HepG2 (cell line): ENCODE results near the gene SIVA1. TPM values are rescaled to one million over a fixed set of nuclear protein-coding genes. Genes with fewer than 3 reads are reported as not detected.

Experiments used
- ERF ChIP-seq: IDR thresholded peaks from 2 replicates; pipeline ENCODE4 v1.6.1; 2018; ENCODE audit warnings: missing biosample characterization, missing genetic modification reagents
- GATA4 ChIP-seq: sonication (generic); IDR thresholded peaks from 2 replicates; pipeline ENCODE4 v1.6.1; 2016; ENCODE audit warnings: antibody characterized with exemption, low read depth, borderline replicate concordance
- GZF1 ChIP-seq: sonication (generic); formaldehyde crosslinking; IDR thresholded peaks from 2 replicates; pipeline ENCODE4 v1.5.1; 2020; ENCODE audit warnings: mild to moderate bottlenecking, missing genetic modification reagents
- HNRNPK ChIP-seq: fragments of 200-400 bp; formaldehyde crosslinking; IDR thresholded peaks from 2 replicates; pipeline ENCODE4 v1.6.1; 2018; ENCODE audit warnings: low read length, low read depth, moderate library complexity, mild to moderate bottlenecking; ENCODE audit not compliant: poor library complexity, severe bottlenecking
- KDM3A ChIP-seq: IDR thresholded peaks from 2 replicates; pipeline ENCODE4 v1.6.1; 2018; ENCODE audit warnings: low read depth, missing compliant biosample characterization
- KLF13 ChIP-seq: sonication (generic); formaldehyde crosslinking; IDR thresholded peaks from 2 replicates; pipeline ENCODE4 v1.4.0; 2020; ENCODE audit warnings: mild to moderate bottlenecking, missing genetic modification reagents
- MAFG ChIP-seq: sonication (generic); formaldehyde crosslinking; IDR thresholded peaks from 2 replicates; pipeline ENCODE4 v1.5.1; 2020; ENCODE audit warnings: mild to moderate bottlenecking, missing genetic modification reagents
- MEIS1 ChIP-seq: sonication (generic); formaldehyde crosslinking; IDR thresholded peaks from 2 replicates; pipeline ENCODE4 v1.9.0; 2021; ENCODE audit warnings: mild to moderate bottlenecking, missing genetic modification reagents, moderate library complexity, borderline replicate concordance
- NFIB ChIP-seq: sonication (generic); formaldehyde crosslinking; IDR thresholded peaks from 2 replicates; pipeline ENCODE4 v1.9.0; 2021; ENCODE audit warnings: missing genetic modification reagents, mild to moderate bottlenecking, borderline replicate concordance
- PHB2 ChIP-seq: fragments of 450-650 bp; IDR thresholded peaks from 2 replicates; pipeline ENCODE4 v1.6.1; 2018; ENCODE audit not compliant: partially characterized antibody
- SAP130 ChIP-seq: IDR thresholded peaks from 2 replicates; pipeline ENCODE4 v1.6.1; 2016; ENCODE audit warnings: low read depth
- SP4 ChIP-seq: sonication (generic); formaldehyde crosslinking; IDR thresholded peaks from 2 replicates; pipeline ENCODE4 v1.8.1; 2023; ENCODE audit warnings: mild to moderate bottlenecking, missing genetic modification reagents
- SYNCRIP ChIP-seq: fragments of 200-400 bp; formaldehyde crosslinking; IDR thresholded peaks from 2 replicates; pipeline ENCODE4 v1.6.1; 2018; ENCODE audit warnings: mild to moderate bottlenecking, low read depth, low read length; ENCODE audit not compliant: insufficient read depth
- ZIK1 ChIP-seq: sonication (generic); formaldehyde crosslinking; IDR thresholded peaks from 2 replicates; pipeline ENCODE4 v1.5.0; 2020; ENCODE audit warnings: mild to moderate bottlenecking, low read depth, missing genetic modification reagents, borderline replicate concordance
- ZNF224 ChIP-seq: sonication (generic); formaldehyde crosslinking; IDR thresholded peaks from 2 replicates; pipeline ENCODE4 v1.5.0; 2020; ENCODE audit warnings: mild to moderate bottlenecking, missing genetic modification reagents
- ZNF484 ChIP-seq: sonication (generic); formaldehyde crosslinking; IDR thresholded peaks from 2 replicates; pipeline ENCODE4 v1.5.1; 2020; ENCODE audit warnings: mild to moderate bottlenecking, low read depth, missing genetic modification reagents, borderline replicate concordance
- ZNF616 ChIP-seq: sonication (generic); formaldehyde crosslinking; IDR thresholded peaks from 2 replicates; pipeline ENCODE4 v1.5.0; 2020; ENCODE audit warnings: low read depth, mild to moderate bottlenecking, missing genetic modification reagents
- polyA plus RNA-seq, 8 experiments: library from polyadenylated mRNA; depleted of rRNA in 3 of 8; stranded (reverse) in 7 of 8; unstranded in 1 of 8; fragments of >200 nt; fragmentation: Illumina TruSeq in 4 of 8; extraction: Trizol in 4 of 8; gene quantifications; 2 replicates each; pipeline versions ENCODE4 v1.2.1 to v1.2.3, GENCODE V29; 2011 to 2016; ENCODE audit warnings: low read depth in 4 of 8, missing spikeins in 1 of 8, mixed read lengths in 1 of 8; ENCODE audit not compliant: insufficient read depth in 1 of 8
- total RNA-seq, 5 experiments: library from RNA; depleted of rRNA; stranded (reverse); fragments of >200 nt; fragmentation: Illumina TruSeq; extraction: Trizol; gene quantifications; 2 replicates each; pipeline ENCODE4 v1.2.3, GENCODE V29; 2016; ENCODE audit warnings: low read depth in 1 of 5
- TF ChIP-seq, protein P1 (sequence below): sonication (generic); formaldehyde crosslinking; IDR thresholded peaks from 2 replicates; pipeline ENCODE4 v1.4.0; 2020; ENCODE audit warnings: missing genetic modification reagents
- TF ChIP-seq, protein P2 (sequence below): sonication (generic); formaldehyde crosslinking; IDR thresholded peaks from 2 replicates; pipeline ENCODE4 v1.4.0; 2020; ENCODE audit warnings: missing genetic modification reagents, borderline replicate concordance
- TF ChIP-seq, protein P3 (sequence below): sonication (generic); formaldehyde crosslinking; IDR thresholded peaks from 2 replicates; pipeline ENCODE4 v1.4.0; 2020; ENCODE audit warnings: missing genetic modification reagents
- TF ChIP-seq, protein P4 (sequence below): sonication (generic); formaldehyde crosslinking; IDR thresholded peaks from 2 replicates; pipeline ENCODE4 v1.4.0; 2020; ENCODE audit warnings: missing genetic modification reagents
- TF ChIP-seq, protein P5 (sequence below): sonication (generic); formaldehyde crosslinking; IDR thresholded peaks from 2 replicates; pipeline ENCODE4 v1.4.0; 2020; ENCODE audit warnings: missing genetic modification reagents, mild to moderate bottlenecking, borderline replicate concordance

The SIVA1 gene
- total and polyA plus RNA-seq, 2 of the 13 experiments (the other 11 are each of a cell fraction or from before 2014, with no cell fraction given), result 123 to 186 TPM

DNA sequence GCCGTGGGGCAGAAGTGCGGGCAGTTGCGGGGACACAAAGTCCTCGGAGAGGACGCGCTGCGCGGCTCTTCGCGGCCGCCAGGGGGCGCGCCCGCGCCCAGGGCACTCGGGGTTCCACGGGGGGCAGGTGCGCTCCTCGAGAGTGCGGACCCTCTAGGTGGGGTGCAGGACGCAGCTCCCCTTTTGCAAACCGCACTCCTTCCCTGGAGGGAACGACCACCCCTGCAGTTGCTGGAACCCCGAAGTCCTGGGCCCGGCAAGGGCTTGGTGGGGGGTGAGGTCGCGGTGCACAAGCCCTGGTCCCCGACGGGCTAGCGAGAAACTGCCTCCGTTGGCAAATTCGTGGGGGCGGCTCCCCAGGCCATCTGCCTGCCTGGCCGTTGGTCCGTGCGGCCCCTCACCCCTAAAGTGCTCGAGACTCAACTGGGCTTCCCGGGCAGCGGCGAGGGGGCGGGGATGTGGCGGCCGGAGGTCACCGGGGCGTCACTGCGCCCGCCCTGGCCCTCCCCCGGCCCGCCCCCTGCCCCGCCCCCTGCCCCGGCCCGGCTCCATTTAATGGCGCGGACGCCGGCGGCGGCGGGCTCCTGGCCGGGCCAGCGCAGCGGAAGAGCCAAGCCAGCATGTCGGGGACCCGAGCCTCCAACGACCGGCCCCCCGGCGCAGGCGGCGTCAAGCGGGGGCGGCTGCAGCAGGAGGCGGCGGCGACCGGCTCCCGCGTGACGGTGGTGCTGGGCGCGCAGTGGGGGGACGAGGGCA is 29.1 kb upstream of the SIVA1 start, which contains the start of gene ADSS1 (continued):
- no peak; the same call in 1 of the 2 replicates for TF ChIP-seq KDM3A (CRISPR knock-in tag)
- TF ChIP-seq PHB2, result no peak
- TF ChIP-seq ZNF484 (CRISPR knock-in tag), result no peak
- no peak for TF ChIP-seq NFIB (CRISPR knock-in tag)
- TF ChIP-seq ZNF224, result no peak
- TF ChIP-seq, protein P1, sequence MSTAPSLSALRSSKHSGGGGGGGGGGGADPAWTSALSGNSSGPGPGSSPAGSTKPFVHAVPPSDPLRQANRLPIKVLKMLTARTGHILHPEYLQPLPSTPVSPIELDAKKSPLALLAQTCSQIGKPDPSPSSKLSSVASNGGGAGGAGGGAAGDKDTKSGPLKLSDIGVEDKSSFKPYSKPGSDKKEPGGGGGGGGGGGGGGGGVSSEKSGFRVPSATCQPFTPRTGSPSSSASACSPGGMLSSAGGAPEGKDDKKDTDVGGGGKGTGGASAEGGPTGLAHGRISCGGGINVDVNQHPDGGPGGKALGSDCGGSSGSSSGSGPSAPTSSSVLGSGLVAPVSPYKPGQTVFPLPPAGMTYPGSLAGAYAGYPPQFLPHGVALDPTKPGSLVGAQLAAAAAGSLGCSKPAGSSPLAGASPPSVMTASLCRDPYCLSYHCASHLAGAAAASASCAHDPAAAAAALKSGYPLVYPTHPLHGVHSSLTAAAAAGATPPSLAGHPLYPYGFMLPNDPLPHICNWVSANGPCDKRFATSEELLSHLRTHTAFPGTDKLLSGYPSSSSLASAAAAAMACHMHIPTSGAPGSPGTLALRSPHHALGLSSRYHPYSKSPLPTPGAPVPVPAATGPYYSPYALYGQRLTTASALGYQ, result no peak
- TF ChIP-seq, protein P2, sequence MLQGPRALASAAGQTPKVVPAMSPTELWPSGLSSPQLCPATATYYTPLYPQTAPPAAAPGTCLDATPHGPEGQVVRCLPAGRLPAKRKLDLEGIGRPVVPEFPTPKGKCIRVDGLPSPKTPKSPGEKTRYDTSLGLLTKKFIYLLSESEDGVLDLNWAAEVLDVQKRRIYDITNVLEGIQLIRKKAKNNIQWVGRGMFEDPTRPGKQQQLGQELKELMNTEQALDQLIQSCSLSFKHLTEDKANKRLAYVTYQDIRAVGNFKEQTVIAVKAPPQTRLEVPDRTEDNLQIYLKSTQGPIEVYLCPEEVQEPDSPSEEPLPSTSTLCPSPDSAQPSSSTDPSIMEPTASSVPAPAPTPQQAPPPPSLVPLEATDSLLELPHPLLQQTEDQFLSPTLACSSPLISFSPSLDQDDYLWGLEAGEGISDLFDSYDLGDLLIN, result no peak
- TF ChIP-seq, protein P3, sequence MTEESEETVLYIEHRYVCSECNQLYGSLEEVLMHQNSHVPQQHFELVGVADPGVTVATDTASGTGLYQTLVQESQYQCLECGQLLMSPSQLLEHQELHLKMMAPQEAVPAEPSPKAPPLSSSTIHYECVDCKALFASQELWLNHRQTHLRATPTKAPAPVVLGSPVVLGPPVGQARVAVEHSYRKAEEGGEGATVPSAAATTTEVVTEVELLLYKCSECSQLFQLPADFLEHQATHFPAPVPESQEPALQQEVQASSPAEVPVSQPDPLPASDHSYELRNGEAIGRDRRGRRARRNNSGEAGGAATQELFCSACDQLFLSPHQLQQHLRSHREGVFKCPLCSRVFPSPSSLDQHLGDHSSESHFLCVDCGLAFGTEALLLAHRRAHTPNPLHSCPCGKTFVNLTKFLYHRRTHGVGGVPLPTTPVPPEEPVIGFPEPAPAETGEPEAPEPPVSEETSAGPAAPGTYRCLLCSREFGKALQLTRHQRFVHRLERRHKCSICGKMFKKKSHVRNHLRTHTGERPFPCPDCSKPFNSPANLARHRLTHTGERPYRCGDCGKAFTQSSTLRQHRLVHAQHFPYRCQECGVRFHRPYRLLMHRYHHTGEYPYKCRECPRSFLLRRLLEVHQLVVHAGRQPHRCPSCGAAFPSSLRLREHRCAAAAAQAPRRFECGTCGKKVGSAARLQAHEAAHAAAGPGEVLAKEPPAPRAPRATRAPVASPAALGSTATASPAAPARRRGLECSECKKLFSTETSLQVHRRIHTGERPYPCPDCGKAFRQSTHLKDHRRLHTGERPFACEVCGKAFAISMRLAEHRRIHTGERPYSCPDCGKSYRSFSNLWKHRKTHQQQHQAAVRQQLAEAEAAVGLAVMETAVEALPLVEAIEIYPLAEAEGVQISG, result no peak
- peak; percentile 61 for TF ChIP-seq HNRNPK
- TF ChIP-seq ZIK1 (CRISPR knock-in tag), result no peak; the same call in 1 of the 2 replicates
- no peak for TF ChIP-seq ZNF616 (CRISPR knock-in tag)
- TF ChIP-seq GATA4, result peak; percentile 51; the same call in 1 of the 2 replicates
- TF ChIP-seq KLF13 (CRISPR knock-in tag), result peak; percentile 90; the same call in 1 of the 2 replicates
- peak; percentile 72 for TF ChIP-seq SP4
- TF ChIP-seq MAFG, result no peak
- TF ChIP-seq, protein P4, sequence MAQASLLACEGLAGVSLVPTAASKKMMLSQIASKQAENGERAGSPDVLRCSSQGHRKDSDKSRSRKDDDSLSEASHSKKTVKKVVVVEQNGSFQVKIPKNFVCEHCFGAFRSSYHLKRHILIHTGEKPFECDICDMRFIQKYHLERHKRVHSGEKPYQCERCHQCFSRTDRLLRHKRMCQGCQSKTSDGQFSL (CRISPR knock-in tag), result 0 out of 2 replicates have a peak, but pooled peaks have one; percentile 16
- no peak for TF ChIP-seq SYNCRIP
- peak; percentile 9; the same call in 1 of the 2 replicates for TF ChIP-seq ERF (CRISPR knock-in tag)
- TF ChIP-seq MEIS1 (CRISPR knock-in tag), result peak; percentile 83; the same call in 1 of the 2 replicates
- TF ChIP-seq SAP130, result peak; percentile 59
- TF ChIP-seq, protein P5, sequence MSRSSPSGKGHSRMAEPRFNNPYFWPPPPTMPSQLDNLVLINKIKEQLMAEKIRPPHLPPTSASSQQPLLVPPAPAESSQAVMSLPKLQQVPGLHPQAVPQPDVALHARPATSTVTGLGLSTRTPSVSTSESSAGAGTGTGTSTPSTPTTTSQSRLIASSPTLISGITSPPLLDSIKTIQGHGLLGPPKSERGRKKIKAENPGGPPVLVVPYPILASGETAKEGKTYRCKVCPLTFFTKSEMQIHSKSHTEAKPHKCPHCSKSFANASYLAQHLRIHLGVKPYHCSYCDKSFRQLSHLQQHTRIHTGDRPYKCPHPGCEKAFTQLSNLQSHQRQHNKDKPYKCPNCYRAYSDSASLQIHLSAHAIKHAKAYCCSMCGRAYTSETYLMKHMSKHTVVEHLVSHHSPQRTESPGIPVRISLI (CRISPR knock-in tag), result no peak
- TF ChIP-seq GZF1 (CRISPR knock-in tag), result no peak
